DOHH2 (cell line): ENCODE data around the gene CSNK2A2.

Experiments used
- EZH2phosphoT487 ChIP-seq: fragments of 200-600 bp; sonication (generic); IDR thresholded peaks from 2 replicates; pipeline ENCODE4 v1.6.1; 2017; ENCODE audit warnings: borderline replicate concordance, mild to moderate bottlenecking, antibody characterized with exemption, low read length, moderate library complexity, mixed read lengths
- TF ChIP-seq, protein P1 (sequence below): fragments of 200-600 bp; sonication (generic); IDR thresholded peaks from one replicate; pipeline ENCODE4 v1.5.1; 2014; ENCODE audit warnings: antibody characterized with exemption, mild to moderate bottlenecking, low read depth, low read length; ENCODE audit not compliant: poor library complexity, severe bottlenecking

DNA sequence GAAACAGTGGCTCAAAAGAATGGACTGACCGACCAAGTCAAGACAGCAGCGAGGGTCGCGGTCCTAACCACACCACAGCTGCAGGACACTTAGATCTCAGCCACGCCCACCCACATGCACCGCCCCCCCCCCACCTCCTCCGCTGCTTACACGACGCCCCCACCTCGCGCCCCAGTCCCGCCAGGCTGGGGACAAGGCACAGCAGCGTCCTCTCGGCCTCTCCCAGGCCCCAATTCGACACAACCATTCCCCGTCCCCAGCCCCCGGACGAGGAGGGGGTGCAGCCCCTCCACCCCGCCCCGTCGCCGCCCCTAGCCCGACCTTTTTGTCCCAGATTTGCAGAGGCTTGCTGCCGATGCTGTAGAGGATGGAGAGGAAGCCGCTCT, 69.2 kb downstream of the CSNK2A2 start:
- TF ChIP-seq, protein P1, sequence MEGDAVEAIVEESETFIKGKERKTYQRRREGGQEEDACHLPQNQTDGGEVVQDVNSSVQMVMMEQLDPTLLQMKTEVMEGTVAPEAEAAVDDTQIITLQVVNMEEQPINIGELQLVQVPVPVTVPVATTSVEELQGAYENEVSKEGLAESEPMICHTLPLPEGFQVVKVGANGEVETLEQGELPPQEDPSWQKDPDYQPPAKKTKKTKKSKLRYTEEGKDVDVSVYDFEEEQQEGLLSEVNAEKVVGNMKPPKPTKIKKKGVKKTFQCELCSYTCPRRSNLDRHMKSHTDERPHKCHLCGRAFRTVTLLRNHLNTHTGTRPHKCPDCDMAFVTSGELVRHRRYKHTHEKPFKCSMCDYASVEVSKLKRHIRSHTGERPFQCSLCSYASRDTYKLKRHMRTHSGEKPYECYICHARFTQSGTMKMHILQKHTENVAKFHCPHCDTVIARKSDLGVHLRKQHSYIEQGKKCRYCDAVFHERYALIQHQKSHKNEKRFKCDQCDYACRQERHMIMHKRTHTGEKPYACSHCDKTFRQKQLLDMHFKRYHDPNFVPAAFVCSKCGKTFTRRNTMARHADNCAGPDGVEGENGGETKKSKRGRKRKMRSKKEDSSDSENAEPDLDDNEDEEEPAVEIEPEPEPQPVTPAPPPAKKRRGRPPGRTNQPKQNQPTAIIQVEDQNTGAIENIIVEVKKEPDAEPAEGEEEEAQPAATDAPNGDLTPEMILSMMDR, result no peak
- no peak for TF ChIP-seq EZH2phosphoT487
